ENCODE results near the gene MAPK9.

DNA sequence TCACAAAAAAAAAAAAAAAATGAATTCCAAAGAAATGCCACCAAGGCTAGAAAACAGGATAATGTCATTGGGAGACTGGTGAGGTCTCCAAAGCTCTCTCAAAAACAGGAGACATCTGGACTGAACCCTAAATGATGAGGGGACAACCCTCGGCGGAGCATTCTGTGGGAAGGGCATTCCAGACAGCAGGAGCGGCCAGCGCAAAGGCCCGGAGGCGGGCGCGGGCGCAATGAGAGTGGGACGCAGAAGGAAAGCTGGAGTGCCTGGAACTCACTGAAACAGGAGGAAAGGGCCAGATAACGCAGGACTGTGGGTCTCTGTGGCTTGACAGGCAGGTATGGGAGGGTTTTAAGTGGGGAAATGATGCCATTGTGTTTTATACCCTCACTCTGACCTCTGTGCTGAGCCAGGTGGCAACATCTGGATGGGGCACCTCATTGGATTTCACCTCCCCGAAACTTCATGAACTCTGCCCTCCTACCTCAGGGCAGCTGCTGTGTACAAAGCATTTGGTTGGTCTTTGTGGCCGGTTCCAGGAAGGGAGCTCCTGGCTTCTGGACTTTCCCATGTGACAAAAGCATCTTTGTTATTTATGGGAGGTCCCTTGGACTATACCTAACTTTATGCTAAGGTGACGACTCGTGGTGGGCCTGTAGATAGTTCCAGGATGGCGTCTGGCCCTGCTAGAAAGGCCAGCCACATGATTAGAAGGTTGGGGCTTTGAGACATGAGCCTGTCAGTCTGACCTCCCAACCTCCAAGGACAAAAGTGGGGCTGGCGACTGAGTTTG lies 11.5 kb upstream of the MAPK9 start:
- no peak for TF ChIP-seq POLR2A (IDR thresholded peaks at IDR 0.05)
- no peak for TF ChIP-seq CTCF (IDR thresholded peaks at IDR 0.05)

Measured in heart left ventricle (tissue), 13 donors.